GM04504 (cell line): Measurements from ENCODE around the gene KCNH3.
A peak's percentile ranks its signal among the peaks of the same experiment; 100 is the strongest.
"Not testable (repeated sequence)": the region's sequence is repeated elsewhere in the genome, so short reads cannot be mapped to it uniquely, and the experiment has no call there.

Experiments
- DNase-seq: peaks from one replicate; pipeline ENCODE4 v3.0.0-alpha.2; 2012; ENCODE audit warnings: low read depth

KCNH3 gene

DNA sequence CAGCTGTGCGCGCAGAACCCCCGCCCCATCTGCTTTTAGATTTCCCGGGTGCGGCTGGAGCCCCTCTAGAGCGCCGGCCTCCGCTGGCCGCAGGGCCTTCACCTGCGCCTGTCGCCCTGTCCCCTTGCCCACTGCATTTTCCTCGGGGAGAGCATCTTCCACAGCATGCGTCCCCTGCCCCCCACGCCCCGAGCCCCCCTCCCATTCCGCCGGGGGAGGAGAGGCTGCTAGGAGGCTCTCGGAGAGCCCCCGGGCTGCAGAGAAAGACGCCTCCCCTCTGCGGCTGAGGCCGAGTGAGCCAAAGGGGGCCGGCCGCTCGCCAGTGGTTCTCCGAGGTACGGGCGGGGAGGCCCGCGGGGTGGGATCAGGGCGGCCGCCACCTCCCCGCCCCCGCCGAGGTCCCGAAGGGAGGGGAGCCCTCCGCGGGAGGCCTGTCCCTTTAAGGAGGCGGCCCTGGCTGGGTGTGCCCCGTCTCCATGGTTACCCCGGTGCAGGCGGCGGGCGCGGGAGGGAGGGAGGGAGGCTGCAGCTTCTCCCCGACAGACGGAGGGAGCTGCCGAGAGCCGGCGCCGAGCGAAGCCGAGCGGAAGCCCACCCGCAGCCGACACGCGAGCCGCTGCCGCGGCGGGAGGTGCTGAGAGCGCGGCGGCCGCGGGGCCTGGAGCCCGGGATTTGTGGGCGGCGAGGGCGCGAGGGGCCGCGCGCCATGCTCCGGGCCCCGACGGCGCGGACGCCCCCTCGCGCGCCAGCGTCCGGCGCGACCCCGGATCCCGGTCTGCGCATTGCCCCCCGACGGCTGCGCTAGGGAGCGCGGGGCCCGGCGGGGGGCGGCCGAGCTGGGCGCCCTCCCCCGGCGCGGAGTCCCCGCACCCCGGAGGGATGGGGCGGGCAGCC, at the start of gene KCNH3:
KCNH3 (plus strand) TSS at position 521 of the 894 bp plus-strand sequence. CDS start 387 bp downstream, outside the sequence.
- peak; percentile 23 for DNase-seq

GRCh38 chr12:49489154-49489553, 49.7 kb upstream of the KCNH3 start:
- no peak for DNase-seq

- DNase-seq = no peak
Observed at GRCh38 chr12:49489720-49490119, 49.1 kb upstream of the KCNH3 start.

GRCh38 chr12:49491823-49492222, 47.0 kb upstream of the KCNH3 start:
- DNase-seq = no peak

DNA sequence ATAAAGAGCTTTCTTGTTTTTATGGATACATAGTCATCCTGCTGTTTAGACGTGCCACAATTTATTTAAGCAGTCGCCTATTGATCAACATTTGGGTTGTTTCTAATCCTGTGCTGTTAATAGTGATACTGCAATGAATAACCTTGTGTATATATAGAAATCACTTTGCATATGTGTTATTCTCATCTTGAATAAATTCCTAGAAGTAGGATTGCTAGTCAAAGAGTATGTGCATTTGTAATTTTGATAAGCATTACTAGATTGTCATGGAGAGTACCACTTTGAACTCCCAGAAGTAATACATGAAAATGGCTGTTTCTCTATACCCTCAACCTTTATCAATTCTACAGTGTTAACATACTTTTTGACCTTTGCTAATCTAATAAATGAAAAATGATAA, 44.9 kb upstream of the KCNH3 start:
- no peak for DNase-seq

DNA sequence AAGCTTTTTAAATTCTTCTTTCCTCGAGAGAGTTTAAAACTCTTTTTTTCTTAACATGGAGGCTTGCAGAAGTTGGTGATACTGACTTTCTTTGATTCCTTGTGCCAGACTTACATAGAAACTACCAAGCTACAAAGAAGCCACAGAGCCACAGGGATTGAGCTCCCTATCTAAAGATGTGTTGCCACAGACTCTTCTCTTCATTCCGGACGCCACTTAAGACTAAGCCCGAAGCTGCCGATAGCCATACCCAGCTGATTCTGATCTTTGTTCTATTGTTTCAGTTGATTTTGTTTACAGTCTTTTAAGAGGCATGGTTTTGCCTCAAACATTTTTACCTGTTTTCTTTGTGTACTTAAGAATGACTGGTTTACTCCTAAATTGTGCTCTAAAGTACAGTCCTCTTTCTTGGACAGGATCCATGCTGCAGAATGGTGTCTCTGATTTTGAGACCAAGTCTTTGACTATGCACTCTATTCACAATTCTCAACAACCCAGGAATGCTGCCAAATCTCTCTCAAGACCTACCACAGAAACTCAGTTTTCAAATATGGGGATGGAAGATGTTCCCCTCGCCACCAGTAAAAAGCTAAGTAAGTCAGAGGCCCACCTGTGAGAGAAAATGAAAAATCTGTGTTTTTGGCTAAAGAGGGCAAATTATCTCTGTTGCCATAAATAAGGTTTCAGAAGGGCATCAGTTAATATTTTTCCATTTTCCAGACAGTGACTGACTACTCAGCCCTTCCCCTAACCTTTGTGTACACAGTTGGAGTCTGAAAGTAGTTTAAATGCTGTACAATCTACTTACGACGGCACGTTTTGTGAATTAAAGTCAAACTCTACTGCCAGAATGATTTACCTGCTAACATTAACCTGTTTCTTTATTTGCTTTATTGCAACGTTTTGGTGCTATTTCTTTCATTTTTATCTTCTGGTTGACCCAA, 42.1 kb upstream of the KCNH3 start:
- no peak for DNase-seq

DNA sequence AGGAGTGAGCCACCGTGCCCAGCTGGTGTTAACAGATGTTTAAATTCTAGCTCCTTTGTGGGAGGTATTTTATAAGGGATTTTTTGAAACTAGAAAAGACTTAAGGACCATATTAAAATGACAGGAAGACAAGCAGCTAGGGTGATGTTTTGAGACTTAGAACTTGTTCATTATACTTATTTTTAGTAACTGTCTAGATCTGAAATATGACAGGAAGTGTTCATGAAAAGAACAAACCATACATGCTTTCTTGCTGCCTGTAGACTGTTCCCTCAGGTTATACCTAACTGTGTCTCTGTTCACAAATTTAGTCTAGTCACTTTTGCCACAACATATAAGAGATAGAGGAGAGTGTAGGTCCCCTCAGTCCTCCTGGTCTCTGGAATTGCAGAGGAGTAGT, 36.9 kb upstream of the KCNH3 start:
- DNase-seq = no peak

GRCh38 chr12:49502590-49502989, 36.2 kb upstream of the KCNH3 start:
- no peak for DNase-seq

DNA sequence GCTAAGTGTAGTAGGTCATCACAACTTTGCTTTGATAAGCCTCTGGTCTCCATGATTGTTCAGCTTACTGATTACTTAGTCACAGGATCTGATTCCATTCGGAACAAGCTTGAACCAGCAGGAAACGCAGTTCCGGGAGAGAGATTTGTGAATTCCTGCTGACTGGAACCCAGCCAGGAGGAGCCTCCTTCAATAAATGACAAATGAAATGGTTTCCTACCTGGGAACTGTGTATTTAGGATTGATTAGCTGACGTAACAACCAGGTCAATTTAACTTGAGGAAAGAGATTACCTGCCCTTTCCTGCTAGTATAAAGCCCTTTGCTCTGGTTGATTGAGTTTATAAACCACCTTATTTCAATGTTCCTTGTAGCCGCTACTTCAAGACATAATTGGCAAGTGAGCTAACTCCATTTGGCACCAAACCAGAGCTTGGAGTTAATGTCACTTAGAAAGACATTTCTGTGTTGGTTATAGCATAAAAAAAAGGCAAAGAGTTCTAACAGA, 35.1 kb upstream of the KCNH3 start:
- no peak for DNase-seq

DNA sequence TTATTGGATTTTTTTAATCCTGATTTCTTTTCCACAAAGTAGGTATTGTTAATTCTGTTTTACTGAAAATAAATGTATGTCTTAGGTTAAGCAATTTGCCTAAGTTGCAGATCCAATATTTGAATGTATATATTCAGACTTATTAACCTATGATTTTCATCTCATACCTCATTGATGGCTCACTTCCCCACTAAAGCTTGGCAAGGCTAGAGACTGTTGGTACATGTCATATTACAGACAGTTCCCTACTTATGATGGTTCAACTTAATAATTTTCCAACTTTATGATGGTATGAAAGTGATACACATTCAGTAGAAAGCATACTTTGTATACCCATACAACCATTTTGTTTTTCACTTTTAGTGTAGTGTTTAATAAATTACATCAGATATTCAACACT, 33.2 kb upstream of the KCNH3 start:
- no peak for DNase-seq

DNA sequence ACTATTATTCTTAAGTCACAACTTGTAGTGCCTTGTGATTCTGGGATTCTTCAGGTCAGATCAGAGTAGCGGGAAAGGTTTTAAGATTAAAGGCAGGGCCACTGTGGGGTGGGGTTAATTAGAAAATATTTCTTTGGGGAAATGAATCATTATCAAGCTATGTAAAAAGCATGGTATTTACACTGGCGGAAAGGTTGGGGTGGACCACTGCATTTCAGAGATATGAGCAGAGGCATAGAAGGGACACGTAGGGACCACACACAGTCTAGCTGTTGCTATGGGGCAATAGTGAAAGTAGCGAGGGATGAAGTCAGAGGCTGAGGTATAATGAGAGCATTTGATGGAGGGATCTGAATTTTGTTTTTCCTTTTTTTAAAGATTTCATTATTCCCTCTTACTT, 31.7 kb upstream of the KCNH3 start:
- DNase-seq = no peak

DNA sequence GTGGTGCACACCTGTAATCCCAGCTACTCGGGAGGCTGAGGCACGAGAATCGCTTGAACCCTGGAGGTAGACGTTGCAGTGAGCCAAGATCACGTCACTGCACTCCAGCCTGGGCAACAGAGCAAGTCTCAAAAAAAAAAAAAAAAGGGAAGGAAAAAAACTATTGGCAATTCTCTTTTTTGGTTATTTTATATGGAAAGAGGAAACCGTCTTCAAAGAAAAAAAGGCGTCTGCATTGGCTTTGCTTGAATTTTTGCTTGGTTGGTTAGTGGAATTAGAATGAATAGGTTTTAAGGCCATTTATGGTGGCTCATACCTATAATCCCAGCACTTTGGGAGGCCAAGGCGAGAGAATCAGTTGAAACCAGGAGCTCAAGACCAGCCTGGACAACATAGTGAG, 29.1 kb upstream of the KCNH3 start:
- not testable (repeated sequence) for DNase-seq

GRCh38 chr12:49511410-49511809, 27.4 kb upstream of the KCNH3 start:
- DNase-seq = no peak

DNA sequence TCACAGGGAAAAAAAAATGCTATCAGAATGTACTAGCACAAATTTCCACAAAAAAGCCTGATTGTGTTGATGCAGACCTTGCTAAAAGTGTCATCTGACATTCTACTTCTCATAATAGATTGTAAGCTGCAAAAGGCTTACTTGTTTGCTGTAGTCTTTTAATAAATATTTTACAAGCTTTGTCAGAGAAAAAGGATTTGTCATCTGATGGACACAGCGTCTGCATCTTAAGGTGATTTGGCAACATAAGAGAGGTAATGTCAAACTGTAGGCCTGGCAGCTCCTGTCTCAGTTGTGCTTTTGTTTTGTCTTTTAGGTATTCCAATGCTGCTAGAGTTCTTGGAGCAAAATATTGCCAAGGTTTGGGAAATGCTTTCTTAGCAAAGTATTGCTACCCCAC, 26.3 kb upstream of the KCNH3 start:
- no peak for DNase-seq

DNA sequence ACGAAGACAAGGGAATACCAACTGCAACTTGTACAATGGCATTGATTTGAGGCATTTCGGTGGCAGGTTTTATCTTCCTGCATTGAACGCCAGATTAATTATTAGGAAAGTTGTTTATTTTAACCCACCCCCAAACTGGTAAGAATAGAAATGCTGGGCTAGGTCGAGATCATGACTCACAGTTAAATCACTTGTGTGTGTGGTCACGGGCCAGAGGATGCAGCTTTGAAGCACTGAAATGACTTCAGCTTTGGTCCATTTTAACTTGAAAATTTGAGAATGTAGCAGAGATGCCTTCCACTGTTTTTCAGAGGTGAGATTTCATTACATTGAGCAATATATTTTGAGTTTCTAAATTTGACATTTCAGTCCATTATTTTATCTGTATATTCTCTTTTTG, 23.6 kb upstream of the KCNH3 start:
- DNase-seq = peak; percentile 21

DNA sequence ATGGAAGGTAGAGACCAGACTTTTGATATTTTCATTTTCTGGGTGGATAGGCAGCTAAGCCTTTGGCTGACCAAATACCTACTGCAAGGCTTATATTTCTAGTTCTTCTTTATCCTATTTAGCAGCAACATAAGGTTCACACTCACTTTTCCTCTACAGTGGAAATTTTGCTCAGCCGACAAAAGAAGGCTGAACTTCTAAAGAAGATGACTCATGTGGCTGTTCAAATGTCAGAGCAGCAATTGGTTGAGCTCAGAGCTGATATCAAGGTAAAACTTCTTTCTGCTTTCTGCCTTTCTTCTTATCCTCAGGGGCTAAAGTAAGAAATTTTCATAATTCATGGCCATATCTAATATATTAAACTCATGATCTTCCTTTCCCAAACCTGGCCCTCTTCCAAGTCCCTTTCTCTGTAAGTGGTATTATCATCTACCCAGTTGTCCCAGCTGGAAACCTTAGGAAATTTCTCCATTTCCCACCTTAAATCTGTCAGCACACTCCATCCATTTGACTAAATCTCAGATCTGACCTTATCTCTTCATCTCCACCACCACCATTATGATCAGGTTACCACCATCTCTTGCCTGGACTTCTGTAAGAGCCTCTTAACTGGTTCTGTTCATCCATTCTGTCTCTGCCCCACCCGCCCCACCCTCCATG, 19.8 kb upstream of the KCNH3 start:
- DNase-seq = no peak

GRCh38 chr12:49519574-49519936, 19.3 kb upstream of the KCNH3 start:
- no peak for DNase-seq

DNA sequence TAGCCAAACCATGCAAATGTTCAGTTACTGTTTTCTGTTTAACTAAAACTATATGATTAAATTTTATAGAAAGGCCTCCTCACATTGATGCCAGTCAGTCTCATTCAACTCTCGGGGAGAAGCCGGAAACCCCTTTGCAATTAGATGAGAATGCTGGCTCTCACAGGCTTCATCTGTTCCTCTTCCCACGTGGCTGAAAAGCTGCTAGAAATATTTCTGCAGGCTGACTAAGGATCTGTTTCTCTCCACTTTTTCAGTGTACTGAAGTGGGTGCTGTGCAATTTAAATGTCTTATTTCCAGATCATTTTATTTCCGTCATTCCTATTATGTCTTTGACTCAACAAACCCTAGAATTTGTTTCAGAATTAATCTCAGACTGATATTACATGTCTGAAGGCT, 17.4 kb upstream of the KCNH3 start:
- no peak for DNase-seq

DNA sequence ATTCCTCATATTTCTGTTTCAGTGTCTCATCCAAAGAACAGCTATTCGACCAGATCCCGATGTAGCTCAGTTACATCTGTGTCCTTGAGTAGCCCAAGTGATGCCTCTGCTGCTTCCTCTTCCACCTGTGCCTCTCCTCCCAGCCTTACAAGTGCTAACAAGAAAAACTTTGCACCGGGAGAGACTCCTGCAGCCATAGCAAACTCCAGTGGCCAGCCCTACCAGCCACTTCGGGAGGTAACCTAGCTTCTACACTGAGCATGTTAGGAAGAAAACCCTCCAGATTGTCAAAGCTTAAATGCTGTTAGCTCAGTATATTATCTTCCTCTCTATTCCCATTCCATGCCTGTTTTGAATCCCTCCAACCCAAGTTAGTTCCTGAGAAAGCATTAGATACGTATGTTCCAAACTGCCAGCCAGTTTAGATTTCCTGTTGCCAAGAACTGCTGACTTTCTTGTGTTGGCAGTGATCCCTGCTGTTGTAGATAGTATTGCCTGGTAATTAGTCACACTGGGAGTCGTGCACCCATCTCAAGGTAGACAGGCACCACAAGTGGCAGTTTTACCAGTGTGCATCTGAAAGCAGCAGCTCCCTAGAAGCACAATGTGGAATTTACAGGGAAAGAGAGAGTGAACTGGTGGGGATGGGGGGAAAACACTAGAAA, 14.0 kb upstream of the KCNH3 start:
- DNase-seq = no peak

DNA sequence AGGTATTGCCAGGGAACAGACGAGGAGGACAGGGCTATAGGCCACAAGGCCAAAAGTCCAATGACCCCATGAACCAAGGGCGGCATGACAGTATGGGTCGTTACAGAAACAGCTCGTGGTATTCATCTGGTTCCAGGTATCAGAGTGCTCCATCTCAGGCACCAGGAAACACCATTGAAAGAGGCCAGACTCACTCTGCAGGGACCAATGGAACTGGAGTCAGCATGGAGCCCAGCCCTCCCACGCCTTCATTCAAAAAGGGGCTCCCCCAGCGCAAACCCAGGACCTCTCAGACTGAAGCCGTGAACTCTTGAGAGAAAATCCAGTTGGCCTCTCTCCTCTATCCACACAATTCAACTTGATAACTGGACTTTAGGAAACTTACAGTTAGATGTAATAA, 12.9 kb upstream of the KCNH3 start:
- DNase-seq = no peak

GRCh38 chr12:49527361-49528130, 11.3 kb upstream of the KCNH3 start:
- no peak for DNase-seq
